HEK293 (cell line): ENCODE results near the gene UACA.
A peak's percentile ranks its signal among the peaks of the same experiment; 100 is the strongest.

Source experiments
- AEBP2 ChIP-seq: fragments of 450-650 bp; formaldehyde crosslinking; IDR thresholded peaks from 2 replicates; pipeline ENCODE4 v1.5.1; 2016; ENCODE audit warnings: missing biosample characterization, missing genetic modification characterization, borderline replicate concordance
- BCL11A ChIP-seq: fragments of 450-650 bp; formaldehyde crosslinking; IDR thresholded peaks from 2 replicates; pipeline ENCODE4 v1.5.1; 2016; ENCODE audit warnings: low read depth, missing biosample characterization, missing genetic modification characterization
- FEZF1 ChIP-seq: fragments of 450-650 bp; formaldehyde crosslinking; IDR thresholded peaks from 2 replicates; pipeline ENCODE4 v1.5.1; 2016; ENCODE audit warnings: missing biosample characterization, missing genetic modification characterization
- HOXA7 ChIP-seq: sonication (generic); formaldehyde crosslinking; IDR thresholded peaks from 2 replicates; pipeline ENCODE4 v1.8.1; 2022; ENCODE audit warnings: missing genetic modification reagents, borderline replicate concordance
- KLF10 ChIP-seq: fragments of 450-650 bp; IDR thresholded peaks from 2 replicates; pipeline ENCODE4 v1.5.1; 2018; ENCODE audit warnings: missing biosample characterization, mild to moderate bottlenecking, missing genetic modification characterization
- KLF8 ChIP-seq: fragments of 450-650 bp; formaldehyde crosslinking; IDR thresholded peaks from 2 replicates; pipeline ENCODE4 v1.5.1; 2016; ENCODE audit warnings: missing biosample characterization, missing genetic modification characterization
- MZF1 ChIP-seq: fragments of 450-650 bp; formaldehyde crosslinking; IDR thresholded peaks from 2 replicates; pipeline ENCODE4 v1.5.1; 2017; ENCODE audit warnings: missing biosample characterization, missing genetic modification characterization, borderline replicate concordance
- OVOL3 ChIP-seq: fragments of 450-650 bp; formaldehyde crosslinking; IDR thresholded peaks from 2 replicates; pipeline ENCODE4 v1.5.1; 2016; ENCODE audit warnings: missing biosample characterization, missing genetic modification characterization
- PBX3 ChIP-seq: sonication (generic); formaldehyde crosslinking; IDR thresholded peaks from 2 replicates; pipeline ENCODE4 v1.8.1; 2022; ENCODE audit warnings: mild to moderate bottlenecking, moderate library complexity, missing genetic modification reagents
- TRIM28 ChIP-seq: IDR thresholded peaks from 2 replicates; pipeline ENCODE4 v1.6.1; 2011; ENCODE audit warnings: low read length, control low read depth, borderline replicate concordance
- WT1 ChIP-seq: fragments of 450-650 bp; formaldehyde crosslinking; IDR thresholded peaks from 2 replicates; pipeline ENCODE4 v1.5.1; 2016; ENCODE audit warnings: missing biosample characterization, missing genetic modification characterization
- ZBTB17 ChIP-seq: fragments of 450-650 bp; formaldehyde crosslinking; IDR thresholded peaks from 2 replicates; pipeline ENCODE4 v1.5.1; 2016; ENCODE audit warnings: missing biosample characterization, missing genetic modification characterization
- ZEB2 ChIP-seq: fragments of 450-650 bp; formaldehyde crosslinking; IDR thresholded peaks from 2 replicates; pipeline ENCODE4 v1.5.1; 2016; ENCODE audit warnings: missing biosample characterization, missing genetic modification characterization
- ZFHX2 ChIP-seq: fragments of 450-650 bp; formaldehyde crosslinking; conservative IDR thresholded peaks from 2 replicates; pipeline ENCODE4 v1.5.1; 2016; ENCODE audit warnings: missing biosample characterization, missing genetic modification characterization
- ZFP41 ChIP-seq: fragments of 450-650 bp; formaldehyde crosslinking; IDR thresholded peaks from 2 replicates; pipeline ENCODE4 v1.5.1; 2016; ENCODE audit warnings: missing biosample characterization, missing genetic modification characterization, borderline replicate concordance
- ZNF114 ChIP-seq: fragments of 450-650 bp; formaldehyde crosslinking; IDR thresholded peaks from 2 replicates; pipeline ENCODE4 v1.5.0; 2017; ENCODE audit warnings: missing biosample characterization, missing genetic modification characterization
- ZNF138 ChIP-seq: fragments of 450-650 bp; formaldehyde crosslinking; IDR thresholded peaks from 2 replicates; pipeline ENCODE4 v1.5.1; 2016; ENCODE audit warnings: missing biosample characterization, missing genetic modification characterization, borderline replicate concordance
- ZNF266 ChIP-seq: fragments of 450-650 bp; formaldehyde crosslinking; IDR thresholded peaks from 2 replicates; pipeline ENCODE4 v1.5.1; 2016; ENCODE audit warnings: missing biosample characterization, missing genetic modification characterization, low read depth
- ZNF350 ChIP-seq: fragments of 450-650 bp; formaldehyde crosslinking; IDR thresholded peaks from 2 replicates; pipeline ENCODE4 v1.5.0; 2017; ENCODE audit warnings: missing biosample characterization, mild to moderate bottlenecking, missing genetic modification characterization
- ZNF37A ChIP-seq: fragments of 450-650 bp; IDR thresholded peaks from 2 replicates; pipeline ENCODE4 v1.5.1; 2018; ENCODE audit warnings: missing biosample characterization, missing genetic modification characterization
- ZNF391 ChIP-seq: fragments of 450-650 bp; formaldehyde crosslinking; IDR thresholded peaks from 2 replicates; pipeline ENCODE4 v1.5.1; 2016; ENCODE audit warnings: low read depth, missing biosample characterization, missing genetic modification characterization, borderline replicate concordance
- ZNF423 ChIP-seq: fragments of 450-650 bp; formaldehyde crosslinking; IDR thresholded peaks from 2 replicates; pipeline ENCODE4 v1.5.1; 2016; ENCODE audit warnings: missing biosample characterization, missing genetic modification characterization
- ZNF530 ChIP-seq: fragments of 450-650 bp; formaldehyde crosslinking; IDR thresholded peaks from 2 replicates; pipeline ENCODE4 v1.5.1; 2016; ENCODE audit warnings: low read depth, missing biosample characterization, missing genetic modification characterization
- ZNF654 ChIP-seq: fragments of 450-650 bp; formaldehyde crosslinking; IDR thresholded peaks from 2 replicates; pipeline ENCODE4 v1.5.1; 2016; ENCODE audit warnings: low read depth, missing biosample characterization, missing genetic modification characterization
- ZNF704 ChIP-seq: fragments of 450-650 bp; formaldehyde crosslinking; IDR thresholded peaks from 2 replicates; pipeline ENCODE4 v1.5.1; 2016; ENCODE audit warnings: missing biosample characterization, missing genetic modification characterization
- ZNF76 ChIP-seq: fragments of 450-650 bp; formaldehyde crosslinking; IDR thresholded peaks from 2 replicates; pipeline ENCODE4; 2016; ENCODE audit warnings: low read depth, missing biosample characterization, missing genetic modification characterization, borderline replicate concordance
- ZNF791 ChIP-seq: fragments of 450-650 bp; formaldehyde crosslinking; IDR thresholded peaks from 2 replicates; pipeline ENCODE4 v1.5.1; 2016; ENCODE audit warnings: missing biosample characterization, missing genetic modification characterization
- ZNF843 ChIP-seq: fragments of 450-650 bp; formaldehyde crosslinking; IDR thresholded peaks from 2 replicates; pipeline ENCODE4 v1.5.1; 2016; ENCODE audit warnings: missing biosample characterization, missing genetic modification characterization
- ZSCAN16 ChIP-seq: fragments of 450-650 bp; formaldehyde crosslinking; IDR thresholded peaks from 2 replicates; pipeline ENCODE4 v1.5.1; 2016; ENCODE audit warnings: missing biosample characterization, missing genetic modification characterization
- ZSCAN4 ChIP-seq: fragments of 450-650 bp; formaldehyde crosslinking; IDR thresholded peaks from 2 replicates; pipeline ENCODE4 v1.5.1; 2017; ENCODE audit warnings: missing biosample characterization, missing genetic modification characterization
- ZXDB ChIP-seq: fragments of 450-650 bp; formaldehyde crosslinking; IDR thresholded peaks from 2 replicates; pipeline ENCODE4 v1.5.1; 2016; ENCODE audit warnings: missing biosample characterization, missing genetic modification characterization
- TF ChIP-seq, protein P1 (sequence below): IDR thresholded peaks from 2 replicates; pipeline ENCODE4 v1.6.1; 2011; ENCODE audit warnings: mild to moderate bottlenecking, low read depth, low read length, borderline replicate concordance
- TF ChIP-seq, protein P2 (sequence below): fragments of 450-650 bp; formaldehyde crosslinking; IDR thresholded peaks from 2 replicates; pipeline ENCODE4 v1.5.1; 2017; ENCODE audit warnings: missing biosample characterization, missing genetic modification characterization
- TF ChIP-seq, protein P3 (sequence below): fragments of 450-650 bp; formaldehyde crosslinking; IDR thresholded peaks from 2 replicates; pipeline ENCODE4 v1.5.1; 2016; ENCODE audit warnings: missing biosample characterization, missing genetic modification characterization

Gene UACA

GRCh38 chr15:70714015-70714414, 49.3 kb downstream of the UACA start (continued):
- TF ChIP-seq ZNF350 (tag by site-specific recombination) (no peak), ZNF391 (no peak), ZNF654 (tag by site-specific recombination) (no peak), ZNF530 (tag by site-specific recombination) (no peak), ZSCAN16 (tag by site-specific recombination) (no peak), ZNF266 (tag by site-specific recombination) (no peak), AEBP2 (tag by site-specific recombination) (no peak), ZNF704 (tag by site-specific recombination) (no peak), ZBTB17 (peak; percentile 16), ZNF791 (tag by site-specific recombination) (no peak), OVOL3 (0 out of 2 replicates have a peak, but pooled peaks have one; percentile 34), KLF10 (tag by site-specific recombination) (no peak), HOXA7 (CRISPR knock-in tag) (no peak), ZNF114 (tag by site-specific recombination) (no peak), ZSCAN4 (tag by site-specific recombination) (no peak), FEZF1 (peak; percentile 42; the same call in 1 of the 2 replicates), ZFP41 (tag by site-specific recombination) (no peak), ZNF138 (tag by site-specific recombination) (no peak), KLF8 (peak; percentile 3; the same call in 1 of the 2 replicates), ZNF76 (tag by site-specific recombination) (no peak), ZXDB (peak; percentile 56; the same call in 1 of the 2 replicates), MZF1 (tag by site-specific recombination) (no peak), ZNF37A (tag by site-specific recombination) (no peak), ZFHX2 (tag by site-specific recombination) (no peak), ZEB2 (peak; percentile 54; the same call in 1 of the 2 replicates), ZNF423 (tag by site-specific recombination) (no peak), ZNF843 (tag by site-specific recombination) (peak; percentile 72; the same call in 1 of the 2 replicates), PBX3 (CRISPR knock-in tag) (no peak), BCL11A (0 out of 2 replicates have a peak, but pooled peaks have one; percentile 6), WT1 (peak; percentile 35; the same call in 1 of the 2 replicates), TRIM28 (peak; percentile 35; the same call in 1 of the 2 replicates)
- TF ChIP-seq, protein P1, sequence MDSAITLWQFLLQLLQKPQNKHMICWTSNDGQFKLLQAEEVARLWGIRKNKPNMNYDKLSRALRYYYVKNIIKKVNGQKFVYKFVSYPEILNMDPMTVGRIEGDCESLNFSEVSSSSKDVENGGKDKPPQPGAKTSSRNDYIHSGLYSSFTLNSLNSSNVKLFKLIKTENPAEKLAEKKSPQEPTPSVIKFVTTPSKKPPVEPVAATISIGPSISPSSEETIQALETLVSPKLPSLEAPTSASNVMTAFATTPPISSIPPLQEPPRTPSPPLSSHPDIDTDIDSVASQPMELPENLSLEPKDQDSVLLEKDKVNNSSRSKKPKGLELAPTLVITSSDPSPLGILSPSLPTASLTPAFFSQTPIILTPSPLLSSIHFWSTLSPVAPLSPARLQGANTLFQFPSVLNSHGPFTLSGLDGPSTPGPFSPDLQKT: no peak
- TF ChIP-seq, protein P2, sequence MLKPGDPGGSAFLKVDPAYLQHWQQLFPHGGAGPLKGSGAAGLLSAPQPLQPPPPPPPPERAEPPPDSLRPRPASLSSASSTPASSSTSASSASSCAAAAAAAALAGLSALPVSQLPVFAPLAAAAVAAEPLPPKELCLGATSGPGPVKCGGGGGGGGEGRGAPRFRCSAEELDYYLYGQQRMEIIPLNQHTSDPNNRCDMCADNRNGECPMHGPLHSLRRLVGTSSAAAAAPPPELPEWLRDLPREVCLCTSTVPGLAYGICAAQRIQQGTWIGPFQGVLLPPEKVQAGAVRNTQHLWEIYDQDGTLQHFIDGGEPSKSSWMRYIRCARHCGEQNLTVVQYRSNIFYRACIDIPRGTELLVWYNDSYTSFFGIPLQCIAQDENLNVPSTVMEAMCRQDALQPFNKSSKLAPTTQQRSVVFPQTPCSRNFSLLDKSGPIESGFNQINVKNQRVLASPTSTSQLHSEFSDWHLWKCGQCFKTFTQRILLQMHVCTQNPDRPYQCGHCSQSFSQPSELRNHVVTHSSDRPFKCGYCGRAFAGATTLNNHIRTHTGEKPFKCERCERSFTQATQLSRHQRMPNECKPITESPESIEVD: peak; percentile 78
- TF ChIP-seq, protein P3, sequence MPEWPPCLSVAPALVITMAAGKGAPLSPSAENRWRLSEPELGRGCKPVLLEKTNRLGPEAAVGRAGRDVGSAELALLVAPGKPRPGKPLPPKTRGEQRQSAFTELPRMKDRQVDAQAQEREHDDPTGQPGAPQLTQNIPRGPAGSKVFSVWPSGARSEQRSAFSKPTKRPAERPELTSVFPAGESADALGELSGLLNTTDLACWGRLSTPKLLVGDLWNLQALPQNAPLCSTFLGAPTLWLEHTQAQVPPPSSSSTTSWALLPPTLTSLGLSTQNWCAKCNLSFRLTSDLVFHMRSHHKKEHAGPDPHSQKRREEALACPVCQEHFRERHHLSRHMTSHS (tag by site-specific recombination): no peak
